GM21786 (cell line): ENCODE measurements around the gene TEAD2.
"Not testable (repeated sequence)": the region's sequence is repeated elsewhere in the genome, so short reads cannot be mapped to it uniquely, and the experiment has no call there.

Experiments used
- ATAC-seq: cut with Tn5 transposase; IDR thresholded peaks from one replicate; pipeline ENCODE4 v1.9.1; 2021; ENCODE audit not compliant: unreplicated experiment

TEAD2 gene

GRCh38 chr19:49333811-49334288, 28.4 kb downstream of the TEAD2 start:
- ATAC-seq, result peak; percentile 49

GRCh38 chr19:49333418-49333805, 28.8 kb downstream of the TEAD2 start:
- ATAC-seq, result no peak

GRCh38 chr19:49332691-49333417, 29.4 kb downstream of the TEAD2 start:
- ATAC-seq, result not testable (repeated sequence)

GRCh38 chr19:49331616-49332055, 30.6 kb downstream of the TEAD2 start:
- no peak for ATAC-seq

GRCh38 chr19:49331187-49331586, 31.0 kb downstream of the TEAD2 start:
- ATAC-seq, result not testable (repeated sequence)

GRCh38 chr19:49328741-49329140, 33.5 kb downstream of the TEAD2 start:
- no peak for ATAC-seq

GRCh38 chr19:49327878-49328544, 34.2 kb downstream of the TEAD2 start:
- no peak for ATAC-seq

- no peak for ATAC-seq
These were observed 36.0 kb downstream of the TEAD2 start for GRCh38 chr19:49326165-49326704.

- ATAC-seq, result not testable (repeated sequence)
These were observed 36.5 kb downstream of the TEAD2 start for GRCh38 chr19:49325756-49326155.

- no peak for ATAC-seq
These were observed 37.2 kb downstream of the TEAD2 start, which contains the start of gene SLC6A16 for GRCh38 chr19:49324801-49325576. Gene SLC6A16, minus strand, starts transcription at chr19:49325191. Its CDS starts 13,844 bp downstream, at chr19:49311347.

GRCh38 chr19:49318296-49318695, 43.9 kb downstream of the TEAD2 start:
- no peak for ATAC-seq

- ATAC-seq, result no peak
These were observed 45.9 kb downstream of the TEAD2 start for GRCh38 chr19:49316284-49316683.

GRCh38 chr19:49315111-49315510, 47.1 kb downstream of the TEAD2 start:
- ATAC-seq, result no peak

- ATAC-seq, result no peak
These were observed 53.1 kb downstream of the TEAD2 start for GRCh38 chr19:49309087-49309486.

- not testable (repeated sequence) for ATAC-seq
These were observed 55.5 kb downstream of the TEAD2 start for GRCh38 chr19:49306734-49307133.

GRCh38 chr19:49301866-49302252, 60.4 kb downstream of the TEAD2 start:
- ATAC-seq, result no peak

- ATAC-seq, result no peak
These were observed 60.9 kb downstream of the TEAD2 start for GRCh38 chr19:49301165-49301865.

- ATAC-seq, result not testable (repeated sequence)
These were observed 63.6 kb downstream of the TEAD2 start for GRCh38 chr19:49298653-49299052.

GRCh38 chr19:49297403-49297802, 64.8 kb downstream of the TEAD2 start:
- no peak for ATAC-seq

- no peak for ATAC-seq
These were observed 66.9 kb downstream of the TEAD2 start for GRCh38 chr19:49295208-49295880.
